Activated naive CD4-positive, alpha-beta T cell treated with anti-CD3 and anti-CD28 coated beads, Interleukin-2, amount 50 U/mL, for 72 hours (primary cell): Measurements from ENCODE around the gene ZDHHC4. TPM values are rescaled to one million over a fixed set of nuclear protein-coding genes. Genes with fewer than 3 reads are reported as not detected.
"Not testable (repeated sequence)": the region's sequence is repeated elsewhere in the genome, so short reads cannot be mapped to it uniquely, and the experiment has no call there.

Experiments used
- ATAC-seq, 2 donors: fragments of 150-1000 bp; cut with Tn5 transposase; 2 replicates each; pipeline ENCODE4 v1.10.0; 2021; ENCODE audit warnings: mild to moderate bottlenecking in 2 of 2, moderate library complexity in 2 of 2
- DNase-seq, 2 donors: peaks; one replicate each; pipeline ENCODE4 v3.0.0; 2021 to 2022; ENCODE audit warnings: low spot score in 2 of 2
- H3K27ac Mint-ChIP-seq, 2 donors: one replicate each; pipeline ENCODE4 v1.8.0; 2022; ENCODE audit warnings: mild to moderate bottlenecking in 2 of 2, mixed read lengths in 2 of 2
- H3K36me3 Mint-ChIP-seq, 2 donors: one replicate each; pipeline ENCODE4 v1.8.0; 2022; ENCODE audit warnings: mixed read lengths in 2 of 2
- H3K9me3 Mint-ChIP-seq, 2 donors: one replicate each; pipeline ENCODE4 v1.8.0; 2022; ENCODE audit warnings: mixed read lengths in 2 of 2
- total RNA-seq, 2 donors: library from RNA; stranded (reverse); gene quantifications; one replicate each; pipeline ENCODE4 v1.2.3, GENCODE V29; 2022

ZDHHC4 gene
- total RNA-seq, 2 donors from 2014 or later = 25.7 to 40.6 TPM

DNA sequence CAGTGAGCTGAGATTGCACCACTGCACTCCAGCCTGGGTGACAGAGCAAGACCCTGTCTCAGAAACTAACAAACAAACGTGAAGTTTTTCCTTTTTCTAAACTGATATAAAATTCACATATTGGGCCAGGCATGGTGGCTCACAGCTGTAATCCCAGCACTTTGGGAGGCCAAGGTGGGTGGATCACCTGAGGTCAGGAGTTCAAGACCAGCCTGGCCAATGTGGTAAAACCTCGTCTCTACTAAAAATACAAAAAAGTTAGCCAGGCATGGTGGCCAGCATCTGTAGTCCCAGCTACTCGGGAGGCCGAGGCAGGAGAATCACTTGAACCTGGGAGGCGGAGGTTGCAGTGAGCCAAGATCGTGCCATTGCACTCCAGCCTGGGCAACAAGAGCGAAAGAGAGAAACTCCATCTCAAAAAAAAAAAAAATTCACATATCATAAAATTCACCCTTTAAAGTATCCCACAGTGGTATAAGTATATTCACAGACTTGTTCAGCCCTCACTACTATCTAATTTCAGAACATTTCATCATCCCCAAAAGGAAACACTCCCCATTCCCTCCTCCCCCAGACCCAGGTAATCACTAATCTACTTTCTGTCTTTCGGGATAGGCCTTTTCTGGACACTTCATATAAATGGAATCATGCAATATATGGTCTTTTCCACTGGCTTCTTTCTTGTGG, 8.6 kb downstream of the ZDHHC4 start:
- not testable (repeated sequence) for H3K27ac Mint-ChIP-seq, ATAC-seq, H3K9me3 Mint-ChIP-seq, DNase-seq
- peaks cover 3 to 18% of the 10 kb centered on the region in 2 donors for H3K36me3 Mint-ChIP-seq

DNA sequence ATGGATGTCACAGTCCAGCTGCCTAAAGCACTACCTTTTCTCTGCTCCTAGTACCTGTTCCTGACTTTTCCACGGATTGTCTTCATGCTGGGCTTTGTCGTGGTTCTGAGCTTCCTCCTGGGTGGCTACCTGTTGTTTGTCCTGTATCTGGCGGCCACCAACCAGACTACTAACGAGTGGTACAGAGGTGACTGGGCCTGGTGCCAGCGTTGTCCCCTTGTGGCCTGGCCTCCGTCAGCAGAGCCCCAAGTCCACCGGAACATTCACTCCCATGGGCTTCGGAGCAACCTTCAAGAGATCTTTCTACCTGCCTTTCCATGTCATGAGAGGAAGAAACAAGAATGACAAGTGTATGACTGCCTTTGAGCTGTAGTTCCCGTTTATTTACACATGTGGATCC, 11.3 kb downstream of the ZDHHC4 start:
- Mint-ChIP-seq H3K36me3 (peaks cover 6 to 15% of the 10 kb centered on the region in 2 donors), H3K27ac (peak overlapping the region in 1 of 2 donors; percentile 29), H3K9me3 (no peaks in the 10 kb centered on the region)
- ATAC-seq (no peak), DNase-seq (no peak)

DNA sequence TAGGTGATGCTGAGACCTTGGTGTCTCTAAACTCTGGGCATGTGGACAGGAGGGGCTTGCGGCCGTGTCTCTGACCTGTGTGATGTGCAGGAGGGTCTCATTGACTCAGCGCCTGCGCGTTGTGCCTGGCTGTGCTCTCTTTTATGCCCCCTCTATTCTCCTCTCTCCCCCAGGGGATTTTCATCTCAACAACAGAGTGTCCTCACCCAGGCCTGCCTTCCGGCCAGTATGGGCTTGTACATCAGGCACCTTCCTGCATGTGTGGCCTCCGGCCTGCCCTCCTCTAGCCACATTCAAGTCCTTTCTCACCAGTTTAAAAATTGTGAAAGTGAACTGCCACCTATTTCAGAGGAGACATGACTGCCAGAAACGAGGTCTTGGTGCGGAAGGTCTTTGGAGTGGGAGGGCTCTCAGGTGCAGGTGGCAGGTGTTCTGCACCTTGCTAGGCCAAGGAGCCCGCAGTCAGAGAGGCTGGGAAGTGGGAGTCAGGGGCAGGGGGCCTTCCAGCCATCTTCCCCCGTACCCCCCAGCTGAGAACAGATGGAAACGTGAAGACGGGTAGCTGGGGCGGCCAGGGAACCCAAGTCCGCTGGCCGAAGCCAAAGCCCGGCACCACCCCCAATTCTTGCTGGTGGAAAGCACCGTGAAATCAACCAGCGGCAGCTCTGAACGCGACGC, 12.0 kb downstream of the ZDHHC4 start:
- DNase-seq (no peak), ATAC-seq (no peak)
- no peaks in the 10 kb centered on the region for H3K9me3 Mint-ChIP-seq
- peak overlapping the region in 1 of 2 donors; percentile 68 for H3K27ac Mint-ChIP-seq
- H3K36me3 Mint-ChIP-seq = peaks cover 9 to 15% of the 10 kb centered on the region in 2 donors

DNA sequence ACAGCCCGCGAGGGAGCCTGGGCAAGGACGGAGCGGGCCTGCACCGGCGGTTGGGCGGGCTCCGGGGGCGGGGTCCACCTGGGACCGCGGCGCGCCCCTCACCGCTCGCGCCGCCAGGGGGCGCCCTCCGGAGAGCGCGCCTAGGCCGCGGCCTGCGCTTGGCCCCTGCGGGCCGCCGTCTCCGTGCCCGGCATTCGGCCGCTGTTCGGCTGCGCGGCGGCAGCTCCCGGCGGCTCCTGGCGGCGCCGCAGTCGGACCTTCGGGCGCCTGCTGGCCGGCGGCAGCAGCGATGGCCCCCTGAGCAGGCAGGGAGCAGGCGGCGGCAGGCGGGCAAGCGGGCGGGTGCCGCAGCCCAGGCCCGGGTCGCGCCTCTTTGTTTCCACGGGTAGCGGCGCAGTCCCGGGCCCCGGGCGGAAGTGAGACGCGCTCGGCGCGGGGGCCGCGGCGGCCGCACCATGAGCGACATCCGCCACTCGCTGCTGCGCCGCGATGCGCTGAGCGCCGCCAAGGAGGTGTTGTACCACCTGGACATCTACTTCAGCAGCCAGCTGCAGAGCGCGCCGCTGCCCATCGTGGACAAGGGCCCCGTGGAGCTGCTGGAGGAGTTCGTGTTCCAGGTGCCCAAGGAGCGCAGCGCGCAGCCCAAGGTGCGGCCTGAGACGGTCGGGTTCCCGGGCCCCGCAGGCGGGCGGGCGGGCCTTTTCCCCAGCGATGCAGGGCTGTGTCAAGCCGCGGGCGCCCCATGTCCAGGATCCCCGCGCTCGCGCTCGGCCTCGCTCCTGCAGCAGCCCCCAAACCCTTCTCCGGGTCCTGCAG, 12.8 kb downstream of the ZDHHC4 start, which contains the start of gene INTS15:
Gene INTS15 (plus strand): TSS at position 193 of the 816 bp plus-strand sequence. CDS start 263 bp downstream, at position 456.
- peak; percentile 88 for DNase-seq
- peak within 1 kb of the TSS; percentile 91 to 97 for H3K27ac Mint-ChIP-seq
- no peaks in the 10 kb centered on the region for H3K9me3 Mint-ChIP-seq
- H3K36me3 Mint-ChIP-seq = peaks cover 11% of the 10 kb centered on the region in 2 donors
- ATAC-seq = peak; percentile 90 to 91

- H3K36me3 Mint-ChIP-seq = peaks cover 9 to 11% of the 10 kb centered on the region in 2 donors
- DNase-seq (no peak), ATAC-seq (peak in 1 of 2 donors; percentile 26)
- no peaks in the 10 kb centered on the region for H3K9me3 Mint-ChIP-seq
- peak overlapping the region; percentile 91 to 97 for H3K27ac Mint-ChIP-seq
Observed at GRCh38 chr7:6590645-6591110, 13.4 kb downstream of the ZDHHC4 start.

GRCh38 chr7:6600093-6600492, 22.8 kb downstream of the ZDHHC4 start:
- no peak for ATAC-seq
- H3K36me3 Mint-ChIP-seq = no peaks in the 10 kb centered on the region
- DNase-seq = no peak
- no peaks in the 10 kb centered on the region for H3K9me3 Mint-ChIP-seq
- H3K27ac Mint-ChIP-seq = no peak overlapping the region

- no peak for ATAC-seq
Observed at GRCh38 chr7:6604458-6604857, 27.2 kb downstream of the ZDHHC4 start.

GRCh38 chr7:6606866-6607583, 29.8 kb downstream of the ZDHHC4 start:
- ATAC-seq = no peak
- Mint-ChIP-seq H3K9me3 (no peaks in the 10 kb centered on the region), H3K27ac (no peak overlapping the region), H3K36me3 (peaks cover 0 to 5% of the 10 kb centered on the region in 2 donors)
- DNase-seq = no peak

More at GRCh38 chr7:6604458-6604857, 27.2 kb downstream of the ZDHHC4 start:
- H3K9me3 Mint-ChIP-seq = no peaks in the 10 kb centered on the region
- peaks cover 0 to 5% of the 10 kb centered on the region in 2 donors for H3K36me3 Mint-ChIP-seq
- DNase-seq = no peak
- no peak overlapping the region for H3K27ac Mint-ChIP-seq

DNA sequence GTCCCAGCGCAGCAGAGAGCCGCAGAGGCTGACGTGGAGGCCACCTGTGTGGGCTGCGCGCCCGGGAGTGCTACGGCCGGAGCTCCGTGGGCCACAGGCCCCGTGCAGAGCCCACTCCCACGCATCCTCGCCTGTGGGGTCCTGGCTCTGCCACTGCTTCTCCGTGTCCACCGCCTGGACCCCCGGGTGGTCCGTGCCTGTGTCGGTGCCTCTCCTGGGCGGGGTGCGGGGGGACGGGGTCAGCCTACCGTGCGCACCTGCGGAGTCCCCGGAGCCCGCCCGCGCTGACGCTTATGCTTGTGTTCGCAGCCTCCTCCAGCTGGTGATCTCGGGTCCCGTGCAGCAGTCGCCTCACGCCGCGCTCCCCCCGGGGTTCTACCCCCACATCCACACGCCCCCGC, 30.4 kb downstream of the ZDHHC4 start:
- ATAC-seq (no peak), DNase-seq (no peak)
- no peak overlapping the region for H3K27ac Mint-ChIP-seq
- H3K36me3 Mint-ChIP-seq = peaks cover 0 to 5% of the 10 kb centered on the region in 2 donors
- H3K9me3 Mint-ChIP-seq = no peaks in the 10 kb centered on the region

DNA sequence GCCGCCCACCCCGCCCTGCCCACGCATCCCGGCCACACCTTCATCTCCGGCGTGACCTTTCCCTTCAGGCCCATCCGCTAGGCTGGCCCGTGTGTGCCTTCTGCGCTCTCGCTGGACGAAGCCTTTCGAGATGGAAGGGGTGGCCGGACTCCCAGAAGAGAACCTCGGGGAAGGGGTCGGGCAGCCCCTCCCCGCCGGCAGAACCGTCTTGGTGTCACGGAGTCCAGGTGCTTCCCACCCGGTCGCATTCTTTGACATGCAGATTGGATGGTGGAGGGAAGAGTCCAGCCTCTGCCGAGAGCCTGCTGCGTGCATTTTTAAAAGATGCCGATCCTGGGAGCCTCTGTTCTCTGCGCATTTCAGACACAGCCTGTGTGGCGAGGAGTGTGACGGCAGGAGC, 30.8 kb downstream of the ZDHHC4 start:
- no peak overlapping the region for H3K27ac Mint-ChIP-seq
- H3K36me3 Mint-ChIP-seq = peaks cover 0 to 5% of the 10 kb centered on the region in 2 donors
- DNase-seq (no peak), ATAC-seq (no peak)
- H3K9me3 Mint-ChIP-seq = no peaks in the 10 kb centered on the region

- ATAC-seq = no peak
- peak overlapping the region in 1 of 2 donors; percentile 26 for H3K27ac Mint-ChIP-seq
- no peak for DNase-seq
- H3K36me3 Mint-ChIP-seq = peaks cover 0 to 5% of the 10 kb centered on the region in 2 donors
- no peaks in the 10 kb centered on the region for H3K9me3 Mint-ChIP-seq
Observed at GRCh38 chr7:6608794-6609193, 31.5 kb downstream of the ZDHHC4 start.

DNA sequence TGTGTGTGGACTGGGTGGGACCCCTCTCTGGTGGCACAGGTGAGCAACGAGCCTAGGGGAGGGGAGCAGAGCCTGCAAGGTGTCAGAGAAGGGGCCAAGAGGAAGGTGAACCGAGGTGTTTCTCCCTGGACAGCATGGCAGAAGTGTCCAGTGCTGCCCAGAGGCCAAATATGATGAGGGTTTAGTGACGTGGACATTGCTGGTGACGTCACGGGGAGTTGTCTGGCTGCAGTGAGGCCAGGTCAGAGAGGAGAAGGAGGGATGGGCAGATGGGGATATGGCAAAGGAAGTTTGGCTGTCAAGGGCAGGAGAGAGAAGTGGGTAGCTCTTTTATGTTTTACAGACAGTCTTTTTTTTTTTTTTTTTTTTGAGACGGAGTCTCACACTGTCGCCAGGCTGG, 35.6 kb downstream of the ZDHHC4 start:
- no peak for ATAC-seq
- H3K27ac Mint-ChIP-seq = no peak overlapping the region
- no peak for DNase-seq
- peaks cover 0 to 5% of the 10 kb centered on the region in 2 donors for H3K36me3 Mint-ChIP-seq
- no peaks in the 10 kb centered on the region for H3K9me3 Mint-ChIP-seq

DNA sequence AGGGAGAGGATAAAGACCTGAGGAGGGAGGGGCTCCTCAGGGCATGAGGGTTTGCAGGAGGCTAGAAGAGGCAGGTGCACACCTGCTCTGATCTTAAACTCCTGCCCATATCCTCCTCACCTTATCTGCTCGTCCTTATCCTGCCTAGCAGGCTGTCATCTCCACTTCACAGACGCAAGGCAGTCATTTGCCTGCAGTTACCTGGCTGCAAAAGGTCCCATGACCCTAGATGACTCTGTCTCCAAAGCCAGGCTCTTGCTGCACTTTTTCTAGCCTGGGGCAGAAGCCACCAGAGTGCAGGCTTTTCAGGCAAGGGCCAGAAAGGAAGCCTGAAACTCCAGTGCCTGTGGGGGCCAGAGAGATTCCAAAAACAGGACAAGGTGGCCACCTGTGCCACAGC, 36.5 kb downstream of the ZDHHC4 start:
- Mint-ChIP-seq H3K9me3 (no peaks in the 10 kb centered on the region), H3K27ac (no peak overlapping the region), H3K36me3 (peaks cover 0 to 5% of the 10 kb centered on the region in 2 donors)
- DNase-seq = no peak
- no peak for ATAC-seq

- H3K27ac Mint-ChIP-seq = peak within 1 kb of the TSS; percentile 29 to 65
- peaks cover 0 to 5% of the 10 kb centered on the region in 2 donors for H3K36me3 Mint-ChIP-seq
- ATAC-seq = peak; percentile 53 to 55
- H3K9me3 Mint-ChIP-seq = no peaks in the 10 kb centered on the region
- DNase-seq = no peak
Observed at GRCh38 chr7:6614953-6615722, 37.9 kb downstream of the ZDHHC4 start, which contains the start of gene ZNF853. Gene ZNF853 (plus strand): TSS chr7:6615610. CDS start chr7:6616175, 565 bp downstream.

- no peak for DNase-seq
Observed at GRCh38 chr7:6615723-6616555, 38.7 kb downstream of the ZDHHC4 start.

More at GRCh38 chr7:6615723-6616555, 38.7 kb downstream of the ZDHHC4 start:
- peak; percentile 23 to 49 for ATAC-seq
- peaks cover under 1 to 5% of the 10 kb centered on the region in 2 donors for H3K36me3 Mint-ChIP-seq
- no peak overlapping the region for H3K27ac Mint-ChIP-seq
- H3K9me3 Mint-ChIP-seq = no peaks in the 10 kb centered on the region
